SHP77 treated with DMSO at 0.1 percent for 48 hours (cell line): Measurements from ENCODE around the gene SLC48A1.

Experiments
- DNase-seq: peaks from one replicate; lab custom pipeline; 2025; lab: John Stamatoyannopoulos, UW

Gene SLC48A1

DNA sequence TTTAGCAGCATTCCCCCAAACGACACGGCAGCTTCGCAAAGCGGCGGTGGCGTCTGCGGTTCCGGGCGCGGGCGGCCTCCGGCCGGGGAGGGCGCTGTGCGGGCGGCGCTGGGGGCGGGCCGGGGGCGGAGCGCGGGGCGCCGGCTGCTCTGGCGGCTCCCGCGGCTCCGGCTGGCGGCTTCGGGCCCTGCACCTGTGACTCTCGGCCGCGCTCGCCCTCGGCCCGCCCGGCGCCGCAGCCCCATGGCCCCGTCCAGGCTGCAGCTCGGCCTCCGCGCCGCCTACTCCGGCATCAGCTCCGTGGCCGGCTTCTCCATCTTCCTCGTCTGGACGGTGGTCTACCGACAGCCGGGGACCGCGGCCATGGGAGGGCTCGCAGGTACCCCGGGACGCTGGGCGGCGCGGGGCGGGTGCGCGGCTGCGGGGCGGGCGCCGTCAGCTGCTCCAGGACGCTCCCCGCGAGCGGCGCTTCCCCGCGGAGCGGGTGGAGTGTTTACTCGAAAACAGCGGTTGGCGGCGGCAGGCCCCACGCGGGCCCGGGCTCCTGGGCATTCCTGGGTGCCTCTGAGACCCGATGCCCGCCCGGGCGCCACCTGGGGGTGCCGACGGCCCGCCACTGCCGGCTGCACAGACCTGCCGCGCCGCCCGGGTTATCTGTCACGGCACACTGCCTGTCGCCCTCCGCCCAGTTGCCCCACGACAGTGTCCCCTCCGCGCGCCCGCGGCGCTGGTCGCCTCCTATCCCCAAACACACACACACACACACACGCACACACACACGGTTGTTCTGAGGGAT is at the start of gene SLC48A1:
Gene SLC48A1 (plus strand): TSS at position 177 of the 796 bp plus-strand sequence. CDS start 67 bp downstream, at position 244.
- no peak for DNase-seq

- DNase-seq, result no peak
Measured at GRCh38 chr12:47725091-47725772, 47.8 kb upstream of the SLC48A1 start, which contains the start of gene ENDOU. TSS of gene ENDOU (minus strand) at chr12:47725490. CDS start at chr12:47725413, 77 bp downstream.

GRCh38 chr12:47725893-47726292 is 47.1 kb upstream of the SLC48A1 start:
- DNase-seq, result no peak

- no peak for DNase-seq
Measured at GRCh38 chr12:47729233-47729632, 43.8 kb upstream of the SLC48A1 start.

DNA sequence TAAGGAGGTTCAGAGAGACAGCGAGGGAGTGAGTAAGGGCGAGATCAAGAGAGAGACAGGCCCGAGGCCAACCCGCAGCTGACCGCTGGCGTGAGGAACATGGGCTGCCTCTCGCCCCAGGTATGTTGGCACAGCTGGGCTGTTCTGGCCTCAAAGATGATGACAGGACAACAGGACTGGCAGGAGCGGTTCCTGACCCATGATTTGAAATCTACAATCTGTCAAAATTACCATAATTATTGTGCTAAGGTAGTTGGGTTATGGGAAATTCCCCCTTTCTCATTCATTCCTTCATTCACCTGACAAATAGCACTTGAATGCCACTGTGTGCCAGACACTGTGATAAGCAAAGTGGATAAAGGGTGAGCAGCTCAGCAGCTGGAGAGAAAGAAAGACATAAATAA is 42.7 kb upstream of the SLC48A1 start:
- DNase-seq, result peak; percentile 72

- no peak for DNase-seq
Measured at GRCh38 chr12:47731723-47732122, 41.3 kb upstream of the SLC48A1 start.

GRCh38 chr12:47732504-47732903 is 40.5 kb upstream of the SLC48A1 start:
- DNase-seq, result no peak

- DNase-seq, result no peak
Measured at GRCh38 chr12:47733142-47733541, 39.9 kb upstream of the SLC48A1 start.

DNA sequence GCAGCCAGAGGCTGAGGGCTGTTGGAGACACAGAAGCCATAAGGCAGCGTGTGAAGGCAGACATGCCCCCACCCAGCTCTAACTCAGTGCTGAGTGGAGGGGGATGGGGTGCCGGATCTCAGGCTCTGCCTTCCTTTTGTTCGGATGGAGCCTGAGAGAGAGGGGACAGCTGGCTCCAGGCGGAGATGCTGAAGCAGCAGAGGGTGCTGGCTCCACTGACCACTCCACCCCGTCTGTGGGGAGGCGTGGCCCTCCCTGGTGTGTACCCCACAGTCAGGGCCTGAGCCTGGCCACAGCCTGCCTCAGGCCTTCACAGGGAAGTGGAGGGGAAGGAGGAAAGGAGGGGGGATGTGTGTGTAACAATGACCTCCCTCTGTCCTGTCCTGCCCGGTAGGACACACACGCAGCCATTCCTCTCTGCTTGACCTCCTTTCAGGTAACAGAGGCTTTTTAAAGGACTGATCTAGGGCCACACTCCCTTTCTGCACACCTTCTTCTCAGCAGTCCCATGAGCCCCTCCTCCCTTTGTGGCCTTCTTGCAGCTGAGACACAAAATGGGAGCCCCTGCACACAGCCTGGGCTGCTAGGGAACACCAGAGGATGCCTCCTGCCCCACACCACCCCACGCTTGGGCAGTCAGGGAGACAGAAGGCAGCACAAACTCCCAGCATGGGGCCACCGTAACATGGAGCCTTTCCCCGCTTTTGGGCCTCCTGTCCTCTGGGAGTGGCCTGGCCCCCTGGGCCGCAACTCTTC is 38.1 kb upstream of the SLC48A1 start:
- DNase-seq, result no peak

- no peak for DNase-seq
Measured at GRCh38 chr12:47735649-47736048, 37.4 kb upstream of the SLC48A1 start.

DNA sequence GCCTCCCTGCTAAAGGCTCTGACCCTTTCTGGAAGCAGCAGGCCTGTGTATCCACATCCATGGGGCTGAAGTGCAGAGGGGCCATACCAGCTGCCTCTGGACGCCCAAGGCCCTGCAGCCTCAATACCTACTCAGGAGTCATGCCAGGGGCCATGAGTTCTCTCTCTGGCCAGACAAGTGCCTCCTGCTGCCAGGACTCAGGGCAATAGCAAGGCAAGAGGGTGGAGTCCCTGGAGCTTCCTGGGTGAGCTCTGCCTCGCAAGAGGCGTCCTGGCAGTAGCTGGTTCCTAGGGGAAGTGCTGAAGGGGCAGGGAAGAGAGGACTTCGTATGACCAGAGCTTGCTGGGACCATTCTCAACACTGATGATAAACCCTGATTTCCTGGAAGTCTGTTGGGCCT is 36.8 kb upstream of the SLC48A1 start:
- no peak for DNase-seq

- DNase-seq, result no peak
Measured at GRCh38 chr12:47736877-47737676, 36.0 kb upstream of the SLC48A1 start.

DNA sequence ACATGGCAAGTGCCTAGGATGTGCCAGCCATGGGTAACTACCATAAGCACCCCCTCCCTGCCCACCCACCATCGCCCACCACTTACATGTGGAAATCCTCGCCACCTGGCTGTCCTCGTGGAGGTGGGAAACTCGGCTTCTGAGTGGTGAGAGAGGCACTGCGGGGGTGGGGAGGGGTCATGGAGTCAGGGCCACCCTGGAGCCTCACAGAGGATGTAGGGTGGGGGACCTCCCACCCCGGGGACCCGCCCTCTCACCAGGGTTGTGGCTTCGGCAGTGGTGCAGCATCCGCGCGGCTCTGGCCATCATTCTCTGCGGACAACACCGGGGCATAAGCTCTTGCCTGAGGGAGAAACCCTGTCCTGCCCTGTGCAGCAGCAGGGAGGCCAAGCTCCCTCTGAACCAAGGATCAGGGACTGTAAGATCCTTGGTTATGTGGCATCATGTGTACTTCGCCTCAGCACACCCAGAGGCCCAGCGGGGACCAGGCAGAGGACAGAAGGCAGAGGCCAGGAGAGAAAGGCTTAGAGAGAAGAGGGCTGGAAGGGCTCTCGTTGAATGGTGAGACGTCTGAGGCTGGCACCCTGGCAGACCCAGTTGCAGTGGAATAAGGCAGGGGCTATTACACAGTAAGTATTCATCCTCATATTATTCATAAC is 35.0 kb upstream of the SLC48A1 start:
- DNase-seq, result no peak

DNA sequence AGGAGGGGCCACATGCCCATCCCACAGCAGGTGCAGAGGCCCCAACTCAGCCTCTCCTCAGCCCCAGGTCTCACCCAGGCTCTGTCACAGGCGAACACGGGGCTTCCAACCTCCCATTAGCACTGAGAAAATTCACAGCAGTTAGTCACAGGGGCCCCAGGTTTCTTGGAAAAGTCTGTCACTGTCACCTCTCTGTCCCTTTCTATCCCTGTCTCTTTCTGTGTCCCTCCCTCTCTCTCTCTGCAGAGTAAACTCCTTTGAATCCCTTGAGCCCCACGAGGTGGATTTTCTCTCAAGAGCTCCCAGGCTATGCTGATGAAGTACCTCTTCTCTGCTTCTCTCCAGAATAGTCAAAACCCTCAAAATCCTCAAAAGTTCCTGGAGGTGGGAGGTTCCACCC is 33.7 kb upstream of the SLC48A1 start:
- DNase-seq, result no peak

DNA sequence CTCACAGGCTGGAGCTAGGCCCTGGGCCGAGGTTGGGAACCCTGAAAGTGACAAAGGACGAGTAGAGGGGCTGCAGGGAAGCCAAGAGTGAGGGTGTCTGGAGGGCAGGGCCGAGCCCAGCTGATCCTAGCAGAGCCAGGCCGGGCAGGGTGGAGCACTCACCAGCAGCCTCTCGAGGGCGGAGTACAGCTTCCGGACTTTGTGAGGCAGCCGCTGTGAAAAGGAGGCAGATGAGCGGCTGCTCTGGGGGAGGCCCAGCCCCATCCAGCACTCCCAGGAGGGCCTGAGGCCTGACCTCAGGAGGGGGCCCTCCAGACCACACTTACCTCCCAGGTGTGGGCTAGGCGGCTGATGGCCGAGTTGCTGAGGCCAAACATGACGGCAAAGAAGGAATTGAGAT is 33.1 kb upstream of the SLC48A1 start:
- no peak for DNase-seq

- DNase-seq, result no peak
Measured at GRCh38 chr12:47740606-47741339, 32.3 kb upstream of the SLC48A1 start.

DNA sequence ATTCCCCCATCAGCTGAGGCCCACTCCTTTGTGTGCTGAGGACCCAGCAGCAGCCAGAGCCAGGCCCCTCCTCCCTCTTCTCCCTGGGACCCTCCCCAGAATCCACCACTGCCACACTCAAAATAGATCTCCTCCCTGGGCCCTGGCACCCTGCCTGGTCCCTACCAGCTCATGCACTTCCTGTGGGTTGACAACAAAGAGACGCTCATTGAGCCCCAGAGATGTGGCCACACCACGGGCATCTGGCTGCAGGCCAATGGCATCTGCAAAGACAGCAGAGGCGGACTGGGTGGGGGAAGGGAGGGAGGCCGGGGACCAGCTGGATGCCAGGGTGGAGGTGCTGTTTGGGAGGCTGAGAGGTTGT is 31.7 kb upstream of the SLC48A1 start:
- peak; percentile 86 for DNase-seq

GRCh38 chr12:47742253-47742825 is 30.7 kb upstream of the SLC48A1 start:
- peak; percentile 37 for DNase-seq

GRCh38 chr12:47743311-47743860 is 29.7 kb upstream of the SLC48A1 start:
- no peak for DNase-seq
